ENCODE data around the gene PDE8B.

The PDE8B gene

DNA sequence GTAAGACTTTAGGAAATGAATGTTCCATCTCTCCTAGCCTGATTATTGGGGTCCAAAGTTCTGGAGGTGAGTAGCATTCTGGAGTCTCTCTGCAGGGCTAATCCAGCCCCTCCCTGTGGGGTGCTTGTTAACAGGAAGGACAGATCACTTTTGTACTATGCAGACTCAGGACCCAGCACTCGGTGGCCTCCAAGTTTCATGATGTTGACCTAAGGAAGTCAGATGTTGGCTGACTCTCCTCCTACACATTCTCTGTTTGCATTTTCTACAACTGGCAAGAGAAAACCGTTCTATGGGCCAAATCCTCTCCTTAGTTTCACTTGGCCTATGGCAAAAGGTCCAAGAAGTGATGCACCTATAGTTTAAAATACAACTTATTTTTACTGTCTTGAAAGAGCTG is 5.5 kb upstream of the PDE8B start:
- TF ChIP-seq CTCF (IDR thresholded peaks at IDR 0.05; ENCODE audit: extremely low read depth, insufficient read depth, missing control alignments), result no peak

GRCh38 chr5:77208507-77209163 is 1.8 kb upstream of the PDE8B start:
- in situ Hi-C loops (cut with MboI; ENCODE audit: low pct_unique_long_range_greater_than_20kb, low sequenced_read_pairs, unreplicated experiment), result no loop called here
- no peak for TF ChIP-seq CTCF (IDR thresholded peaks at IDR 0.05; ENCODE audit: extremely low read depth, insufficient read depth, missing control alignments)
- no peak for DNase-seq (ENCODE audit: low spot score)

More for the DNA sequence above, 5.5 kb upstream of the PDE8B start:
- peak; percentile 37 for DNase-seq (ENCODE audit: low spot score)
- in situ Hi-C loops (cut with MboI; ENCODE audit: low pct_unique_long_range_greater_than_20kb, low sequenced_read_pairs, unreplicated experiment), result no loop called here

- TF ChIP-seq CTCF (IDR thresholded peaks at IDR 0.05; ENCODE audit: extremely low read depth, insufficient read depth, missing control alignments), result no peak
- in situ Hi-C loops (cut with MboI; ENCODE audit: low pct_unique_long_range_greater_than_20kb, low sequenced_read_pairs, unreplicated experiment), result no loop called here
- DNase-seq (ENCODE audit: low spot score), result no peak
These were observed 887 bp upstream of the PDE8B start for GRCh38 chr5:77209495-77210090.

DNA sequence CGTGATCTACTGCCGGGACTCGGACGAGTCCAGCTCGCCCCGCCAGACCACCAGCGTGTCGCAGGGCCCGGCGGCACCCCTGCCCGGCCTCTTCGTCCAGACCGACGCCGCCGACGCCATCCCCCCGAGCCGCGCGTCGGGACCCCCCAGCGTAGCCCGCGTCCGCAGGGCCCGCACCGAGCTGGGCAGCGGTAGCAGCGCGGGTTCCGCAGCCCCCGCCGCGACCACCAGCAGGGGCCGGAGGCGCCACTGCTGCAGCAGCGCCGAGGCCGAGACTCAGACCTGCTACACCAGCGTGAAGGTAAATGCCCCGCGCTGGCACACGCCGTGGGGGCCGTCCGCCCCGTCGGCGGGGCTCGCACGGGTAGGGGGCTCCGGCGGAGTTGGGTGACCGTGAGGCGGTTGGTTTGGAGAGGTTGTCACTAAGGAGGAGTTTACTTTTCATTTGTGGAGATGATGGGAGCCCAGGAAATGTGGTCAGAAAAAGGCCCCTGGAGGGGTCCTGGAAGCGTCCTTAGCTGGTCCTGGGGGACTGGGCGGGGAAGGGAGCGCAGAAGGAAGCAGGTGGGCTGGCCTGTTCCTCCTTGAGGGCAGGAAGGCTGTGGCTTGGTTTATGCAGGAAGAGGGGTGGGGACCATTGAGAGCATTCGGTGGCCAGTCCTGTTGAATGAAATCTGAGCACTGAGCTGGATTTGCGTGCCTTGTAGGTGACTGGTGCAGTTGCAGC is 647 bp downstream of the PDE8B start:
- TF ChIP-seq CTCF (IDR thresholded peaks at IDR 0.05; ENCODE audit: extremely low read depth, insufficient read depth, missing control alignments), result no peak
- in situ Hi-C loops (cut with MboI; ENCODE audit: low pct_unique_long_range_greater_than_20kb, low sequenced_read_pairs, unreplicated experiment), result no loop called here
- no peak for DNase-seq (ENCODE audit: low spot score)

DNA sequence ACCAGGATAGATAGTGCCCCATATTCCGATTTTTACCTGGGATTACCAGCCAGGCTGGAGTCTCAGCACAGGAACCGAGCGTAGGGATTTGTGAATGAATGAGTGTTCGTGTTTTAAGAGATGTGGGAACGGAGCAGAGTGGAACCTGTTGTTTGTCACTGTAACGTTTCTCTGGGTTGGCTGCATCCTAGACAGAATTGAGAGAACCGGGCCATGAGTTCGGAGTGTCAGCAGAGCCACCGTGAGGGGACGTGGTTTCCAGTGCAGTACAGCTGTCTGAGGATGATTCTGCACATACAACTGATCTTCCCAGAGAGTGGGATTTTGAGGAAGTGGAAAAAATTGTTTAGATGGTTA is 1.2 kb downstream of the PDE8B start:
- in situ Hi-C loops (cut with MboI; ENCODE audit: low pct_unique_long_range_greater_than_20kb, low sequenced_read_pairs, unreplicated experiment), result no loop called here

DNA sequence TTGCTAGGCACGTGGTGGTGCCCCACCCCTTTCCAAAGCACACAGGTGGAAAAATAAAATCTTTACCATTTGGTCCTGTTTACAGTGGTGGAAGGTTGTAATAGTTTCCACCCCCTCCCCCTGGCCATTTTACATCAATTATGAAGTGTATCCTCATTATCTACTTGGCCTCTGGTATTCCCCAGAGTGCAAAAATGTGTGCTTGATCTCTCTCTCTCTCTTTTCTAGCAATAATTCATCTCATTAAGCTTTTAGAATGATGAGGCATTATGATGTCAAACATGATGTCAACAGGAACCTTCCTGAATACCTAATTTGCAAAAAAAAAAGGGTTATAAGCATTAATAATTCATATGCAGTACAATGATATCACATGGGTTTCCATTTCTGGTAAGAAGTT is 3.1 kb downstream of the PDE8B start:
- no peak for DNase-seq (ENCODE audit: low spot score)
- in situ Hi-C loops (cut with MboI; ENCODE audit: low pct_unique_long_range_greater_than_20kb, low sequenced_read_pairs, unreplicated experiment), result no loop called here
- no peak for TF ChIP-seq CTCF (IDR thresholded peaks at IDR 0.05; ENCODE audit: extremely low read depth, insufficient read depth, missing control alignments)

More for the DNA sequence above, 1.2 kb downstream of the PDE8B start:
- DNase-seq (ENCODE audit: low spot score), result no peak
- no peak for TF ChIP-seq CTCF (IDR thresholded peaks at IDR 0.05; ENCODE audit: extremely low read depth, insufficient read depth, missing control alignments)

All from GM13977 (cell line).